Mesothelial cell of epicardium (in vitro differentiated cells): ENCODE data around the gene RSPH3. TPM values are rescaled to one million over a fixed set of nuclear protein-coding genes. Genes with fewer than 3 reads are reported as not detected.

ENCODE experiments used
- DNase-seq, 2 experiments: peaks; one replicate each; pipeline ENCODE4 v3.0.0; 2021; ENCODE audit warnings: low spot score in 2 of 2; ENCODE audit not compliant: unreplicated experiment in 2 of 2
- H3K27ac Mint-ChIP-seq: 2 replicates; pipeline ENCODE4 v1.8.0; 2021; ENCODE audit warnings: mixed read lengths
- H3K27me3 Mint-ChIP-seq: 2 replicates; pipeline ENCODE4 v1.8.0; 2021; ENCODE audit warnings: low read depth, mixed read lengths
- H3K36me3 Mint-ChIP-seq: 2 replicates; pipeline ENCODE4 v1.8.0; 2021; ENCODE audit warnings: mixed read lengths
- H3K4me1 Mint-ChIP-seq: 2 replicates; pipeline ENCODE4 v1.8.0; 2021; ENCODE audit warnings: mixed read lengths
- H3K4me3 Mint-ChIP-seq: 2 replicates; pipeline ENCODE4 v1.8.0; 2021; ENCODE audit warnings: mild to moderate bottlenecking, moderate library complexity, mixed read lengths
- H3K9me3 Mint-ChIP-seq: 2 replicates; pipeline ENCODE4 v1.8.0; 2021; ENCODE audit warnings: mixed read lengths
- CTCF ChIP-seq: fragments of 200-600 bp; sonication (generic); IDR thresholded peaks from one replicate; pipeline ENCODE4 v1.5.0; 2021; ENCODE audit warnings: antibody characterized with exemption; ENCODE audit not compliant: unreplicated experiment
- total RNA-seq: library from RNA; stranded (reverse); gene quantifications from 3 replicates; pipeline ENCODE4 v1.2.1, GENCODE V29; 2021

RSPH3 gene
- 9.1 to 10.6 TPM (median 9.3 TPM) in 3 replicates for total RNA-seq

DNA sequence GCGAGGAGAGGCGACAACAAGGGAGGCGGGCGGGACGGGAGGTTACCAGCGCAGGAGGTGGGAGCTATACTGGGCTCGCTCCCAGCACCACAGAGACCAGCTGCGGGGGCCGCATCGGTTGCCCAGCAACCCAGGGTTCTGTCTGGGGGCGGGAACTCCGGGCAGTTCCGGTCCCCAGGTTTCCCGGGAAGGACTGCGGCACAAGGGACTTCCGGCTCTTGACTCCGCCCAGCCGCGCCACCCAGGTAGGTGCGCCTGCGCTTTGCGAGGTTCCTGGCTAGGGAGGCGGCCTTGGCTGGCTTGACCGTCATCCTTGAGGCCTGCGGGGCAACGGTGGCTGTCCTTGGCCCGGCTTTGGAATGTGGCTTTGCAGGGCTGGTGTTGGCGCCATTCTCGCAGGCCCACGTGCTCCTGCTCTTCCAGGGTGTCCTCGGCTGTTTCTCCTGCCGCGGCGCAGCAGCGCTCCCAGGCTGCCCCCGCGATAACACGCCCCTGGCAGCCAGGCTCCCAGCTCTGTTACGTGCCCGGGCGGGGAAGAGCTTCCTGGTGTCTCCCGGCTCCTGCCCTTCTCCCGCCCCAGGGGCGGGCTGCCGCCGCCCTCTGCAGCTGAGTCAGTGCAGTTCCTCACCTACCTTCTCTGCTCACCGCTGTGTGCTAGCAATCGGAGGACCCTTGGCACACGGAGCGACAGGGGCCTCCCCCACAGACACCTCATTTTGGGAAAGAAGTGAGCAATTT is at the start of gene RSPH3:
RSPH3 (minus strand) TSS at position 537 of the 738 bp plus-strand sequence. CDS start 652 bp downstream, outside the sequence.
- Mint-ChIP-seq H3K4me3 (peak within 1 kb of the TSS; percentile 96), H3K27ac (peak within 1 kb of the TSS; percentile 98), H3K27me3 (no peaks in the 10 kb centered on the region), H3K4me1 (peaks cover 10% of the 10 kb centered on the region), H3K9me3 (no peaks in the 10 kb centered on the region), H3K36me3 (peaks cover 9% of the 10 kb centered on the region)
- peak; percentile 81 to 92 for DNase-seq
- TF ChIP-seq CTCF = no peak

DNA sequence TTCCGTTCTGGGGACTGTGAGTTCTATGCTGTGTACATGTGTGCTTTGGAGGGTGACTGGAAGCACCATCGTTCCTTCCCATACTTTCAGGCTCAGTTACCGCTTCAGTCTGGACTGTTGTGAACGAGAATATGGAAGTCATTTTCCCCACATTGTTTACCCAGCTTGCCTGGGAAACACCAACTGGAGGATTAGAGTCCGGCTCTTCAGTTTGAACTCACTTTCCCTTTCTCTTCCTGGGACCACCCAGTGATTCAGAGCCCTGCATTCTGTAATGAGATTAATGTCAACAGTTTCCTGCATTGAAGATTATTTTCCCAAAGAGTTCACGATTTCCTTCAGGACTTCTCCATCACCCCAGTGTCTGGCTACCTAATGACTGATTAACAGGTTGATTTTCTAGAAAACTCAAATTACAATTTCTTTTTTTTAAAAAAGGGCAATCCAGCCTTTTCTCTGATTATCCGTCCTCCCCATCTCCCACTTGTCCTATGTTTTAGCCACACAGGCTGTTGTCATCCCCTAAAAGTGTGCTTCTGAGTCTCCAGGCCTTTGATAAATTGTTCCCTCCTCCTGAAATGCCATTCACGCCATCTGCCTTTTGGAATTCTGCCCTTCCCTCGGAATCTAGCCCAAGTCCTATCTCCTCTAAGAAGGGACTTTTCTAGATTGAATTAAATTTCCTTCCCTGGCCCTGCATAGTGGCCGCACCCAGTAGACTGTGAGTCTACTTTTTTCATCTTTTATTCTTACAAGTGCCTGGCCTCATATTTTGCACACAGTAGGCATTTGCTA is 48.1 kb upstream of the RSPH3 start:
- Mint-ChIP-seq H3K27me3 (peaks cover 23% of the 10 kb centered on the region), H3K27ac (no peak overlapping the region), H3K9me3 (no peaks in the 10 kb centered on the region), H3K36me3 (no peaks in the 10 kb centered on the region), H3K4me1 (peaks cover 4% of the 10 kb centered on the region), H3K4me3 (no peak overlapping the region)
- TF ChIP-seq CTCF = no peak
- no peak for DNase-seq

DNA sequence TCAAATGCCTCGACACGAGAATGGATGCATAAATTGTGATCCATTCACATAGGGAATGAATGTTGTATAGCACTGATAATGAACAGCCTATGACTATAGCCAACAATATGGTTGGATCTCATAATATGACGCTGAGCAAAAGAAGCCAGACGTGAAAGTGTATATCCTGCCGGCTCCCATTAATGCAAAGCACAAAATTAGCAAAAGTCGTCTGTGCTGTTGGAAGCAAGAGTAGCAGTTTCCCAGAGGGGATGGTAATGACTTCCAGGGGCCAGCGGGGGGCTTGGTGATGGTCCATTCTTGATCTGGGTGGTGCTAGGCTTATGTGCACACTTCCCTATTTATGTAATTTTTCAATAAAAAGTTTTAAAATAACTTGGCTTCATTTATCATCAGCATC is 45.8 kb upstream of the RSPH3 start:
- DNase-seq = no peak
- TF ChIP-seq CTCF = no peak
- Mint-ChIP-seq H3K9me3 (no peaks in the 10 kb centered on the region), H3K4me3 (no peak overlapping the region), H3K4me1 (peaks cover 6% of the 10 kb centered on the region), H3K27ac (no peak overlapping the region), H3K36me3 (no peaks in the 10 kb centered on the region), H3K27me3 (peaks cover 24% of the 10 kb centered on the region)

GRCh38 chr6:159044899-159045727 is 45.1 kb upstream of the RSPH3 start, which contains the start of gene TAGAP:
Gene TAGAP (minus strand): TSS chr6:159044991. CDS start chr6:159044146, 845 bp downstream.
- Mint-ChIP-seq H3K4me1 (peaks cover 6% of the 10 kb centered on the region), H3K9me3 (no peaks in the 10 kb centered on the region), H3K27ac (no peak within 1 kb of the TSS), H3K36me3 (no peaks in the 10 kb centered on the region), H3K4me3 (no peak within 1 kb of the TSS), H3K27me3 (peaks cover 24% of the 10 kb centered on the region)
- DNase-seq = no peak
- no peak for TF ChIP-seq CTCF

DNA sequence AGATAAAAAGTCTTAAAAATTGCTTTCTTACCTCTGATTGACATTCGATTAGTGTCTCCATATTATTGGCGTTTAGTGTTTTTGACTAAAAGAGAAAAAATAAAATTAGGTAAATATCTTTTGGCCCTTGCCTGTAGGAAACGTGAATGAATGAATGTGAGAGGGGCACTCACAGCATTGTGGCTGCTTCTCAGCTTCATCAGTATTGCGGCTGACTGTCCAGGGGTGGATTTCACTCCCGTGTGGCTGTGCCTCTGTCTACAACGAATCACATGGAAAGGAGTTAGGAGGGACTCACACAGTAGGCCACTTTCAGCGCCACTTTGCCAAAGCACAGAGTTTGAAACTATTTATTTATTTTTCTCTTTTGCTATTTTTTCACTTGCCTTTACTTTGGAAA is 43.9 kb upstream of the RSPH3 start:
- Mint-ChIP-seq H3K27ac (no peak overlapping the region), H3K36me3 (no peaks in the 10 kb centered on the region), H3K4me3 (no peak overlapping the region), H3K4me1 (peaks cover 6% of the 10 kb centered on the region), H3K9me3 (no peaks in the 10 kb centered on the region), H3K27me3 (peaks cover 24% of the 10 kb centered on the region)
- DNase-seq = no peak
- TF ChIP-seq CTCF = no peak
